ENCODE data around the gene NR5A1.

DNA sequence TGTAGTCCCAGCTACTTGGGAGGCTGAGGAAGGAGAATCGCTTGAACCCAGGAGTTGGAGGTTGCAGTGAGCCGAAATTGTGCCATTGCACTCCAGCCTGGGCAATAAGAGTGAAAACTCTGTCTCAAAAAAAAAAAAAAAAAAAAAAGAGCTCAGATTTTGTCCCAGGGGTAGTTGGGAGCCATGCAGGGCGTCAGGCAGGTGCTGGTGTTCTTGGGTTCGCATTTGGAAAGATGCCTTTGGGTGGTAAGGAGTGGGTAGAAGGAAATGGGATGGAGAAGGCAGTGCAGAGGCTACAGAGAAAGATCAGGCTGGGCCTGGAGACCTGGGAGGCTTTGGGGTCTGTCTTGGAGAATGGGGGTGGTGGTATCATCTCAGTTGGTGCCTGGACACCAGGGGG lies 33.0 kb downstream of the NR5A1 start:
- TF ChIP-seq POLR2A (IDR thresholded peaks at IDR 0.05): no peak
- TF ChIP-seq, protein P1, sequence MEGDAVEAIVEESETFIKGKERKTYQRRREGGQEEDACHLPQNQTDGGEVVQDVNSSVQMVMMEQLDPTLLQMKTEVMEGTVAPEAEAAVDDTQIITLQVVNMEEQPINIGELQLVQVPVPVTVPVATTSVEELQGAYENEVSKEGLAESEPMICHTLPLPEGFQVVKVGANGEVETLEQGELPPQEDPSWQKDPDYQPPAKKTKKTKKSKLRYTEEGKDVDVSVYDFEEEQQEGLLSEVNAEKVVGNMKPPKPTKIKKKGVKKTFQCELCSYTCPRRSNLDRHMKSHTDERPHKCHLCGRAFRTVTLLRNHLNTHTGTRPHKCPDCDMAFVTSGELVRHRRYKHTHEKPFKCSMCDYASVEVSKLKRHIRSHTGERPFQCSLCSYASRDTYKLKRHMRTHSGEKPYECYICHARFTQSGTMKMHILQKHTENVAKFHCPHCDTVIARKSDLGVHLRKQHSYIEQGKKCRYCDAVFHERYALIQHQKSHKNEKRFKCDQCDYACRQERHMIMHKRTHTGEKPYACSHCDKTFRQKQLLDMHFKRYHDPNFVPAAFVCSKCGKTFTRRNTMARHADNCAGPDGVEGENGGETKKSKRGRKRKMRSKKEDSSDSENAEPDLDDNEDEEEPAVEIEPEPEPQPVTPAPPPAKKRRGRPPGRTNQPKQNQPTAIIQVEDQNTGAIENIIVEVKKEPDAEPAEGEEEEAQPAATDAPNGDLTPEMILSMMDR (IDR thresholded peaks at IDR 0.05): no peak
